Ascending aorta (tissue), 2 donors: ENCODE measurements around the gene SLC23A2. TPM values are rescaled to one million over a fixed set of nuclear protein-coding genes. Genes with fewer than 3 reads are reported as not detected.

ENCODE experiments used
- DNase-seq, 2 donors: peaks; one replicate each; pipeline ENCODE4 v3.0.0-alpha.2; 2019; ENCODE audit warnings: low spot score in 2 of 2
- H3K27ac ChIP-seq, 2 donors: fragments of 200-600 bp; sonication (generic); one replicate each; pipeline ENCODE4 v1.5.1; 2016 to 2017; ENCODE audit warnings: mild to moderate bottlenecking in 1 of 2
- H3K27me3 ChIP-seq: fragments of 200-600 bp; sonication (generic); one replicate; pipeline ENCODE4 v1.5.1; 2017
- H3K36me3 ChIP-seq, 2 donors: fragments of 200-600 bp; sonication (generic); one replicate each; pipeline ENCODE4 v1.5.1; 2016
- H3K4me1 ChIP-seq, 2 donors: fragments of 200-600 bp; sonication (generic); one replicate each; pipeline ENCODE4 v1.5.1; 2016 to 2017; ENCODE audit warnings: mild to moderate bottlenecking in 1 of 2
- H3K4me3 ChIP-seq, 2 donors: fragments of 200-600 bp; sonication (generic); one replicate each; pipeline ENCODE4 v1.5.1; 2016 to 2017; ENCODE audit warnings: mild to moderate bottlenecking in 1 of 2
- H3K9me3 ChIP-seq, 2 donors: fragments of 200-600 bp; sonication (generic); one replicate each; pipeline ENCODE4 v1.5.1; 2016
- intact Hi-C: fragments of 100-400 bp; cut with DNase I; formaldehyde crosslinking; loops from one replicate; pipeline ENCODE4 v1.15.1; 2023
- total RNA-seq: library from RNA; depleted of rRNA; stranded (reverse); fragments of >200 nt; gene quantifications from one replicate; pipeline ENCODE4 v1.1.0, GENCODE V29; 2016
- TF ChIP-seq, protein P1 (sequence below), 3 experiments: fragments of 200-600 bp in 2 of 3; fragments of 450-650 bp in 1 of 3; sonication (generic) in 2 of 3; IDR thresholded peaks; one replicate each; pipeline ENCODE4 v1.5.1; 2016 to 2019; ENCODE audit warnings: antibody characterized with exemption in 3 of 3, mild to moderate bottlenecking in 1 of 3, moderate library complexity in 1 of 3

The SLC23A2 gene
- total RNA-seq, 1 donor from 2014 or later: 32.8 TPM

- Histone ChIP-seq H3K9me3 (no peaks in the 10 kb centered on the region), H3K36me3 (peaks cover 30 to 62% of the 10 kb centered on the region in 2 donors), H3K27ac (no peak overlapping the region)
Observed at GRCh38 chr20:4869290-4870193, 131.8 kb downstream of the SLC23A2 start.

GRCh38 chr20:4867051-4867450 is 134.3 kb downstream of the SLC23A2 start:
- H3K27ac ChIP-seq: no peak overlapping the region
- DNase-seq: no peak
- no peak overlapping the region for H3K4me3 ChIP-seq
- H3K27me3 ChIP-seq: no peaks in the 10 kb centered on the region
- H3K36me3 ChIP-seq: peaks cover 27 to 61% of the 10 kb centered on the region in 2 donors
- H3K4me1 ChIP-seq: no peaks in the 10 kb centered on the region
- no peaks in the 10 kb centered on the region for H3K9me3 ChIP-seq
- TF ChIP-seq, protein P1, sequence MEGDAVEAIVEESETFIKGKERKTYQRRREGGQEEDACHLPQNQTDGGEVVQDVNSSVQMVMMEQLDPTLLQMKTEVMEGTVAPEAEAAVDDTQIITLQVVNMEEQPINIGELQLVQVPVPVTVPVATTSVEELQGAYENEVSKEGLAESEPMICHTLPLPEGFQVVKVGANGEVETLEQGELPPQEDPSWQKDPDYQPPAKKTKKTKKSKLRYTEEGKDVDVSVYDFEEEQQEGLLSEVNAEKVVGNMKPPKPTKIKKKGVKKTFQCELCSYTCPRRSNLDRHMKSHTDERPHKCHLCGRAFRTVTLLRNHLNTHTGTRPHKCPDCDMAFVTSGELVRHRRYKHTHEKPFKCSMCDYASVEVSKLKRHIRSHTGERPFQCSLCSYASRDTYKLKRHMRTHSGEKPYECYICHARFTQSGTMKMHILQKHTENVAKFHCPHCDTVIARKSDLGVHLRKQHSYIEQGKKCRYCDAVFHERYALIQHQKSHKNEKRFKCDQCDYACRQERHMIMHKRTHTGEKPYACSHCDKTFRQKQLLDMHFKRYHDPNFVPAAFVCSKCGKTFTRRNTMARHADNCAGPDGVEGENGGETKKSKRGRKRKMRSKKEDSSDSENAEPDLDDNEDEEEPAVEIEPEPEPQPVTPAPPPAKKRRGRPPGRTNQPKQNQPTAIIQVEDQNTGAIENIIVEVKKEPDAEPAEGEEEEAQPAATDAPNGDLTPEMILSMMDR (IDR thresholded peaks at IDR 0.05): no peak
- intact Hi-C loops: no loop called here

More at GRCh38 chr20:4869290-4870193, 131.8 kb downstream of the SLC23A2 start:
- DNase-seq: no peak
- intact Hi-C loops: no loop called here
- H3K4me3 ChIP-seq: no peak overlapping the region
- TF ChIP-seq, protein P1 (IDR thresholded peaks at IDR 0.05): no peak
- no peaks in the 10 kb centered on the region for H3K27me3 ChIP-seq
- no peaks in the 10 kb centered on the region for H3K4me1 ChIP-seq

- Histone ChIP-seq H3K27ac (no peak overlapping the region), H3K9me3 (no peaks in the 10 kb centered on the region), H3K4me1 (no peaks in the 10 kb centered on the region), H3K36me3 (peaks cover 32 to 61% of the 10 kb centered on the region in 2 donors), H3K27me3 (no peaks in the 10 kb centered on the region), H3K4me3 (no peak overlapping the region)
- intact Hi-C loops: no loop called here
- TF ChIP-seq, protein P1 (IDR thresholded peaks at IDR 0.05): no peak
- DNase-seq: no peak
Observed at GRCh38 chr20:4866429-4866828, 134.9 kb downstream of the SLC23A2 start.

DNA sequence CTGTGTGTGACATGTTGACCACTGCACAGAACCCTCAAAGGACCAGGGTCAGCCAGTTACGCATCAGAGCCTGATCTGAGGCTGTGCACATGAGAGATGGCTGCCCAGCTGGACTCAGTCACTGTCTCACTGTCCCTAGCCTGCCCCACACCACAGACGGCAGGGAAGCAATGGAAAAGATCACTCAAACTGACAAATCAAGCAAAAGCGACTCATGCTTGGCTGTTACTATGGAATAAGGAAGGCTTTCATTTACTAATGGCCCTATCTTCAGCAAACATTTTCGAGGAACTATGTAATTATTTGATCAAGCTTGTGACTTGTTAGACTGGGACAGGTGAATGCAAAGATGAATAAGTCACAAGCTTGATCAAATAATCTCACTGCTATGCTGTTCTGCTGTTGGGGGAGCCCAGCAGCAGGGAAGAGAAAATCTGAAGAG is 137.0 kb downstream of the SLC23A2 start:
- TF ChIP-seq, protein P1 (IDR thresholded peaks at IDR 0.05): no peak
- DNase-seq: no peak
- Histone ChIP-seq H3K9me3 (no peaks in the 10 kb centered on the region), H3K36me3 (peaks cover 43 to 74% of the 10 kb centered on the region in 2 donors), H3K27me3 (no peaks in the 10 kb centered on the region), H3K27ac (no peak overlapping the region), H3K4me1 (no peaks in the 10 kb centered on the region), H3K4me3 (no peak overlapping the region)
- intact Hi-C loops: no loop called here

- intact Hi-C loops: no loop called here
Observed at GRCh38 chr20:4862661-4863060, 138.6 kb downstream of the SLC23A2 start.

More at GRCh38 chr20:4862661-4863060, 138.6 kb downstream of the SLC23A2 start:
- no peaks in the 10 kb centered on the region for H3K9me3 ChIP-seq
- H3K4me1 ChIP-seq: no peaks in the 10 kb centered on the region
- H3K4me3 ChIP-seq: no peak overlapping the region
- TF ChIP-seq, protein P1 (IDR thresholded peaks at IDR 0.05): no peak
- H3K27ac ChIP-seq: no peak overlapping the region
- H3K36me3 ChIP-seq: peaks cover 51 to 85% of the 10 kb centered on the region in 2 donors
- DNase-seq: no peak
- H3K27me3 ChIP-seq: no peaks in the 10 kb centered on the region
